ENCODE data around the gene LUC7L. TPM values are rescaled to one million over a fixed set of nuclear protein-coding genes. Genes with fewer than 3 reads are reported as not detected.

LUC7L gene
- total RNA-seq, 4 donors from 2014 or later = 18.4 to 53.5 (median 31.1) TPM

- no peaks in the 10 kb centered on the region for H3K36me3 ChIP-seq
- no peak for DNase-seq
- H3K27me3 ChIP-seq = peaks cover 10 to 21% (median 18%) of the 10 kb centered on the region in 3 donors
- no peaks in the 10 kb centered on the region for H3K9me3 ChIP-seq
- in situ Hi-C loops (cut with MboI; ENCODE audit: low sequenced_read_pairs in 4 of 4) (no loop called here), intact Hi-C loops (cut with DNase I; ENCODE audit: low total_unique reads) (no loop called here)
- H3K4me3 ChIP-seq = peak overlapping the region; percentile 43 to 55 (median 48)
- H3K4me1 ChIP-seq = peaks cover 0 to 12% of the 10 kb centered on the region in 2 donors
- no peak for ATAC-seq
- no peak overlapping the region for H3K27ac ChIP-seq
- TF ChIP-seq CTCF (IDR thresholded peaks at IDR 0.05 in 4 of 5, conservative IDR thresholded peaks at IDR 0.05 in 1 of 5) = no peak
- no peak for TF ChIP-seq POLR2A (IDR thresholded peaks at IDR 0.05)
These were observed 45.9 kb upstream of the LUC7L start for GRCh38 chr16:275041-275641.

GRCh38 chr16:273547-274421, 44.5 kb upstream of the LUC7L start:
- TF ChIP-seq POLR2A (IDR thresholded peaks at IDR 0.05) = no peak
- TF ChIP-seq CTCF (IDR thresholded peaks at IDR 0.05 in 4 of 5, conservative IDR thresholded peaks at IDR 0.05 in 1 of 5) = no peak
- intact Hi-C loops (cut with DNase I; ENCODE audit: low total_unique reads) (no loop called here), in situ Hi-C loops (cut with MboI; ENCODE audit: low sequenced_read_pairs in 4 of 4) (no loop called here)
- no peaks in the 10 kb centered on the region for H3K36me3 ChIP-seq
- H3K4me1 ChIP-seq = peaks cover 0 to 12% of the 10 kb centered on the region in 2 donors
- no peak overlapping the region for H3K4me3 ChIP-seq
- no peak for DNase-seq
- ATAC-seq = no peak
- no peaks in the 10 kb centered on the region for H3K9me3 ChIP-seq
- H3K27ac ChIP-seq = no peak overlapping the region
- peaks cover 10 to 21% (median 18%) of the 10 kb centered on the region in 3 donors for H3K27me3 ChIP-seq

- in situ Hi-C loops (cut with MboI; ENCODE audit: low sequenced_read_pairs in 4 of 4) = no loop called here
- ATAC-seq (no peak), DNase-seq (no peak)
- intact Hi-C loops (cut with DNase I; ENCODE audit: low total_unique reads) = no loop called here
- H3K36me3 ChIP-seq = no peaks in the 10 kb centered on the region
- H3K27me3 ChIP-seq = peaks cover 10 to 21% (median 18%) of the 10 kb centered on the region in 3 donors
- no peak overlapping the region for H3K27ac ChIP-seq
- TF ChIP-seq CTCF (IDR thresholded peaks at IDR 0.05 in 4 of 5, conservative IDR thresholded peaks at IDR 0.05 in 1 of 5) = no peak
- TF ChIP-seq POLR2A (IDR thresholded peaks at IDR 0.05) = no peak
- no peak overlapping the region for H3K4me3 ChIP-seq
- H3K4me1 ChIP-seq = peaks cover 0 to 12% of the 10 kb centered on the region in 2 donors
- no peaks in the 10 kb centered on the region for H3K9me3 ChIP-seq
These were observed 43.6 kb upstream of the LUC7L start for GRCh38 chr16:272633-273546.

GRCh38 chr16:270381-271255, 41.4 kb upstream of the LUC7L start:
- TF ChIP-seq CTCF (IDR thresholded peaks at IDR 0.05 in 4 of 5, conservative IDR thresholded peaks at IDR 0.05 in 1 of 5) (no peak), POLR2A (IDR thresholded peaks at IDR 0.05) (no peak)

More at GRCh38 chr16:270381-271255, 41.4 kb upstream of the LUC7L start:
- Histone ChIP-seq H3K27me3 (peaks cover 10 to 18% (median 14%) of the 10 kb centered on the region in 3 donors), H3K9me3 (no peaks in the 10 kb centered on the region), H3K36me3 (no peaks in the 10 kb centered on the region), H3K27ac (no peak overlapping the region), H3K4me3 (no peak overlapping the region), H3K4me1 (peaks cover 4 to 7% of the 10 kb centered on the region in 2 donors)
- ATAC-seq (no peak), DNase-seq (no peak)
- intact Hi-C loops (cut with DNase I; ENCODE audit: low total_unique reads) = no loop called here
- in situ Hi-C loops (cut with MboI; ENCODE audit: low sequenced_read_pairs in 4 of 4) = no loop called here

All from gastrocnemius medialis (tissue), 4 donors.